Adipocyte (in vitro differentiated cells): Measurements from ENCODE around the gene PDZD2.
A peak's percentile ranks its signal among the peaks of the same experiment; 100 is the strongest.

ENCODE experiments used
- DNase-seq: peaks from one replicate; pipeline ENCODE4 v3.0.0-alpha.2; 2015; ENCODE audit warnings: low read depth
- H3K27me3 ChIP-seq: replicated peaks from 2 replicates; pipeline ENCODE4 v1.7.0; 2013; ENCODE audit warnings: mild to moderate bottlenecking, low read length, moderate library complexity; ENCODE audit not compliant: control insufficient read depth, insufficient read depth
- H3K36me3 ChIP-seq: 2 replicates; pipeline ENCODE4 v1.7.0; 2013; ENCODE audit warnings: low read length, mild to moderate bottlenecking, moderate library complexity; ENCODE audit not compliant: control insufficient read depth, insufficient read depth, severe bottlenecking
- H3K4me1 ChIP-seq: 2 replicates; pipeline ENCODE4 v1.7.0; 2013; ENCODE audit warnings: mild to moderate bottlenecking, low read length, moderate library complexity; ENCODE audit not compliant: control insufficient read depth, insufficient read depth
- H3K4me3 ChIP-seq: 2 replicates; pipeline ENCODE4 v1.7.0; 2013; ENCODE audit warnings: mild to moderate bottlenecking, low read length, moderate library complexity
- H3K9ac ChIP-seq: 2 replicates; pipeline ENCODE4 v1.7.0; 2013; ENCODE audit warnings: mild to moderate bottlenecking, low read length, moderate library complexity
- H3K9me3 ChIP-seq: 2 replicates; pipeline ENCODE4 v1.7.0; 2013; ENCODE audit warnings: mild to moderate bottlenecking, low read length, moderate library complexity; ENCODE audit not compliant: control insufficient read depth

Gene PDZD2

DNA sequence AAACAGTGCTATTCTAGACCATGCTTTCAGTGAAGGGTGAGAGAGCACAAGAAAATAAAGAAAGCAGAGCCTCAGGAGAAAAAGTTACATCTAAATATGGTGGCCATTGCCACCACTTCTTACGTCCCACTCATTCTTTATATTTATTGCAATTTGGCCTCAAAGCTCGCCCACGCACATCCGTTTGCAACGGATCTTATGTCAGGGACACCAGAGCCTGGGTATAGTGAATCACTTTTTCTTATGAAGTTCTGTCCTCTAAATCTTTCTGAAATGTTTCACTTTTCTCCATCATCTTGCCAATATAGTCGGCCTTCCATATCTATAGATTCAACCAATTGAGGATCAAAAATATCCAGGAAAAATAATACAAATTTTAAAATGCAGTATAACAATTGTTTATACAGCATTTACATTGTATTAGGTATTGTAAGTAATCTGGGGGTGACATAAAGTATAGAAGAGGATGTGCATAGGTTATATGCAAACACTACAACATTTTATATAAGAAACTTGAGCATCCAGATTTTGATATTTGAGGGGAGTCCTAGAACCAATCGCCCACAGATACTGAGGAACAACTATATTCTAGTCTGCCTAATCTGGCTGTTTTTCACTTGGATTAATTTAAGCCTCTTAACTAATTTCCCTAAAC is 500.0 kb downstream of the PDZD2 start:
- peaks cover 17% of the 10 kb centered on the region for H3K36me3 ChIP-seq
- H3K4me3 ChIP-seq, result no peak overlapping the region
- peaks cover 14% of the 10 kb centered on the region for H3K4me1 ChIP-seq

DNA sequence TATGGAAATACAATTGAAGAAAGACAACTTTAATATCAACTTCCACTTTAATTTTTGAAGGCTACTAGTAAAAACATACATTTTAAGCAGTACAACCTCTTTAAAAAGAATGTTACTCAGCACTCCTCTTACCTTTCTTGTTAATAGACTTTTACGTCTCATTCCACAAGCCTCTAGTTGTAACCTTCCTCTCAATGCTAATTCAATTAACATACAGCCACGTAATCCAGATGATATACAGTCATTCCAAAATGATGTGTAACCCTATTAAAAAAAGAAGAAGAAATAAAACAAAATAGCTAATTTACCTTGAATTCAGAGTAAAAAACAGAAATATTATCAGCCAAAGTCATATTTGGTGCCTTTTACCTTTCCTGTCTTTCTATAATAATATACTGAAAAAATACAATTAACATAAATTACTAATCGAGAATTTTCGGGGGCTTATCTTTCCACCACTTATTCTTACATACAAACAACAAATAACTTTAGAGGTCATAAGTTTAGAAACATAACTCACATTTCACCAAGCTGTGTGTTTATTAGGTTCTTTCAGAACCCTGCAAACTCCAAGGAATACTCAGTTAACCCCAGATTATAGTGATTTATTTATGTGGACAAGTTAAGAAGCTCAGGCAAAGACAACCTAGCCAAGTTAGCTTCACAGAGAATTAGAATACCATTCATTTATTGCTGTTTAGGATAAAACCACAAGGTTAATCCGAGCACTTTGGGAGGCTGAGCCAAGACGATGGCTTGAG is 504.9 kb downstream of the PDZD2 start:
- no peaks in the 10 kb centered on the region for H3K27me3 ChIP-seq
- peaks cover 40% of the 10 kb centered on the region for H3K4me1 ChIP-seq
- H3K36me3 ChIP-seq, result peaks cover 2% of the 10 kb centered on the region

More for the DNA sequence above, 500.0 kb downstream of the PDZD2 start:
- no peaks in the 10 kb centered on the region for H3K27me3 ChIP-seq
- H3K9me3 ChIP-seq, result no peaks in the 10 kb centered on the region
- H3K9ac ChIP-seq, result no peak overlapping the region
- DNase-seq, result no peak

DNA sequence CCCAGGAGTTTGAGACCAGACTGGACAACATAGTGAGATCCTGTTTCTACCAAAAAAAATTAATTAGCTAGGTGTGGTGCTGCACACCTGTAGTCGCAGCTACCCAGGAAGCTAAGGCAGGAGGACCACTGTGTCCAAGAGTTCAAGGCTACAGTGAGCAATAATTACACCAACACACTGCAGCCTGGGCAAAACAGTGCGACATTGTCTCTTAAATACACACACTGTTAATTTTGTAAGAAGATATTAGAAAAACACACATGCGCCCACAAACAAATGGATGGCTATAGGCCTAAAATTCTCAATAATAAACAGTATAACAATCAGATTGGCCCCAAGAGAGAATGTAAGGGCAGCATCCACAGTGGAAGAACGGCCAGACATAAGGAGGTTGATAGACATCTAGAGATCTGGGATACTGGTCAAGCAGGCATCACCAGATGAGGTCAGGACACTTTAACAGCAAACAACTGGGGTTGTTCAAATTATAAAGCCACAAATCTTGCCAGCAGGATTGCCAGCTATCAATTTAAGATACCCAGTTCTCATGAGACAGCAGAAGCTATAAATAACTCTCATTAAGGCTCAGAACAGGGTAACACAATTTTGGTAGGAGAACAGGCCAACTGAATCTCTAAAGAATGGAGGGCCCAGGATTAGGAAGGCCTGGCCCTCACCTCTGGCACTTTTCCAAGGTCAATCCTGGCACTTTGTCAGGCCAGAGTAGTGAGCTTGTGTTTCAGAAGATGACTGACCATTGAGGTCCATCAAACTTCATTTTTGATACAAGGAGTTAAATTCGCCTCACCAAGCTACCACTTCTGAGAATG is 505.7 kb downstream of the PDZD2 start:
- no peak overlapping the region for H3K4me3 ChIP-seq
- peaks cover 48% of the 10 kb centered on the region for H3K4me1 ChIP-seq
- H3K9me3 ChIP-seq, result no peaks in the 10 kb centered on the region
- H3K9ac ChIP-seq, result no peak overlapping the region
- no peaks in the 10 kb centered on the region for H3K27me3 ChIP-seq
- no peak for DNase-seq
- H3K36me3 ChIP-seq, result no peaks in the 10 kb centered on the region

More for the DNA sequence above, 504.9 kb downstream of the PDZD2 start:
- H3K4me3 ChIP-seq, result no peak overlapping the region
- no peaks in the 10 kb centered on the region for H3K9me3 ChIP-seq
- no peak overlapping the region for H3K9ac ChIP-seq
- peak; percentile 35 for DNase-seq

DNA sequence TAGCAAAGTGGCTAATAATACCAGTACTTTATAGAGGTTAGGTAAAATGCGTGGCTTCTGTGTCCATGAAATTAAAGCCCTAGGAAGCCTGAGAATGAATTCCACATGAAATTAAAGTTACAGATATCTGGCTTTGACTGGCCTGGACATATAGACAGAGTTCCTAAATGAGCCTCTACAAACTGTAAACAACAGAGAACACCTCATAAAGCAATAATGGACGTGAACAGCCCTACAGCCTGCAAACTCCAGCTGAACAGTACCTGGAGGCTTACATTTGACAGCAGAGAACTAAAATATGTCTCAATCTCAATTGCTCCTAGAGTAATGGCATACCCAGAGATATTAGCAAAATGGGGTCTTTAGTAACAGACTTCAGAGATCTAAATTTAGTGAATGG is 506.4 kb downstream of the PDZD2 start:
- Histone ChIP-seq H3K36me3 (no peaks in the 10 kb centered on the region), H3K27me3 (no peaks in the 10 kb centered on the region), H3K9ac (no peak overlapping the region), H3K9me3 (no peaks in the 10 kb centered on the region), H3K4me1 (peaks cover 54% of the 10 kb centered on the region), H3K4me3 (no peak overlapping the region)
- DNase-seq, result no peak

DNA sequence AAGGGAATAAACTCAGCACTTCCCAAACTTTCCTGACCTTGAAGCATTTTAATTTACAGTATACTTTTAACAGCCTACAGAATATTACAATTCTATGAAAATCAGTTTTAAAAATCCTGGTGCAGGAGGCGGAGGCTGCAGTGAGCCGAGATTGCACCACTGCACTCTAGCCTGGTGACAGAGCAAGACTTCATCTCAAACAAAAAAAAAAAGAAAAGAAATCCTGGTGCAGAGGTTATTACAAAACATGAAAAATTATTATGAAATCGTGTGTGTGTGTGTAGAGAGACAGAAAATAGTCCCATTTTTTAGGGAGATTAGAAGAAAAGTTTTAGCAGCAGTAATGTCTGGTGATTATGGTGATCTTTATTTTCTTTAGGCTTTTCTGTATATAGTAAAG is 508.3 kb downstream of the PDZD2 start:
- H3K4me1 ChIP-seq, result peaks cover 64% of the 10 kb centered on the region
- peak; percentile 61 for DNase-seq
- H3K4me3 ChIP-seq, result no peak overlapping the region
- peak overlapping the region; percentile 31 for H3K9ac ChIP-seq
- peaks cover 3% of the 10 kb centered on the region for H3K36me3 ChIP-seq
- no peaks in the 10 kb centered on the region for H3K9me3 ChIP-seq
- no peaks in the 10 kb centered on the region for H3K27me3 ChIP-seq

GRCh38 chr5:32147959-32148358 is 509.0 kb downstream of the PDZD2 start:
- Histone ChIP-seq H3K27me3 (no peaks in the 10 kb centered on the region), H3K9ac (no peak overlapping the region), H3K36me3 (peaks cover 3% of the 10 kb centered on the region), H3K4me3 (no peak overlapping the region), H3K4me1 (peaks cover 69% of the 10 kb centered on the region), H3K9me3 (no peaks in the 10 kb centered on the region)
- no peak for DNase-seq

DNA sequence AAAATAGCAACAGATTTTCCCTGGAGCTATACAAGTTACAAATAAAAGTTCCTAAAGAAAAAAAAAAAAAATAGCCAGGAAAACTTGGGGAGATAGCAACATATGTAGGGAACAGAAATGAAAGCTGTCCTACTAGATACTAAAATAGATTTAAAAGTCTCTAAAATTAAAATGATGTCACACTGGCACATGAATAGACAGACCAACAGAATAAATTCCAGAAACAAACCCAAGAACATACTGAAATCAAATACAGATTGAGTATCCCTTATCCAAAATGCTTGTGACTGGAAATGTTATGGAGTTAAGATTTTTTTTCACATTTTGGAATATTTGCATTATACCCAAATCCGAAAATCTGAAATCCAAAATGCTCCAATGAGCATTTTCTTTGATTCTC is 511.4 kb downstream of the PDZD2 start:
- H3K27me3 ChIP-seq, result no peaks in the 10 kb centered on the region
- H3K4me1 ChIP-seq, result peaks cover 70% of the 10 kb centered on the region
- no peak for DNase-seq
- no peak overlapping the region for H3K4me3 ChIP-seq
- peaks cover 3% of the 10 kb centered on the region for H3K36me3 ChIP-seq
- no peaks in the 10 kb centered on the region for H3K9me3 ChIP-seq
- H3K9ac ChIP-seq, result no peak overlapping the region

- no peak for DNase-seq
- Histone ChIP-seq H3K4me3 (no peak overlapping the region), H3K9ac (no peak overlapping the region), H3K4me1 (peaks cover 62% of the 10 kb centered on the region), H3K9me3 (no peaks in the 10 kb centered on the region), H3K27me3 (no peaks in the 10 kb centered on the region), H3K36me3 (peaks cover 3% of the 10 kb centered on the region)
These were observed 512.3 kb downstream of the PDZD2 start for GRCh38 chr5:32151198-32151597.

DNA sequence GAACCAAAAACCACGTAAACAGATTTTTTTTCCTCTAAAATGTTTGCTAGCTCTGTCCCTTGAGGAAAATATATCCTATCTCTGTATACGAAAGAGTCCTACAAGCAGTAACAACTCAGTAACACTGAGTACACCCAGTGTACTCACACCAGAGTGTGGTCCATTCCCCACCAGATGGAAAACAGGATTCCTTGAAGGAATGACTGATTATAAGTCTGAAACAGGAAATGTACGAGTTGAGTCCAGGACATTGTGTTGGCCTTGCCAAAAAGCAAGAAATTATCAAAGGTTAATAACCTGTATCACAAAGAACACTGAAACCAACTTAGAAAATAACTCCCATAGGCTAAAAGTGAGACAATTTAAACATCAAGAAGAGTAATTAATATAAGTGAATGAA is 514.8 kb downstream of the PDZD2 start:
- Histone ChIP-seq H3K4me1 (peaks cover 55% of the 10 kb centered on the region), H3K9me3 (no peaks in the 10 kb centered on the region), H3K4me3 (no peak overlapping the region), H3K9ac (no peak overlapping the region), H3K36me3 (peaks cover 7% of the 10 kb centered on the region), H3K27me3 (no peaks in the 10 kb centered on the region)
- no peak for DNase-seq

DNA sequence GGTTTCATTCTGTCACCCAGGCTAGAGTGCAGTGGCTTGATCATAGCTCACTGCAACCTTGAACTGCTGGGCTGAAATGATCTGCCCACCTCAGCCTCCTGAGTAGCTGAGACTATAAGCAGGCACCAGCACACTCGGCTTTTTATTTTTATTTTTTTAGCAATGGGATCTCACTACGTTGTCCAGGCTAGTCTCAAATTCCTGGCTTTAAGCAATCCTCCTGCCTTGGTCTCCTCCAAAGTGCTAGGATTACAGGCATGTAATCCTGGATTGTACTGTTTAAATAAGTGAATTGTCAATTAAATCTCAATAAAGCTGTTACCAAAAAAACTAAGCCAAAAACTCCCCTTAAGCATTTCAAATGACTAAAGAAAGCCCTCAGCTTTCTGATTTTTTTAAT is 516.3 kb downstream of the PDZD2 start:
- Histone ChIP-seq H3K36me3 (peaks cover 15% of the 10 kb centered on the region), H3K27me3 (no peaks in the 10 kb centered on the region), H3K9me3 (no peaks in the 10 kb centered on the region), H3K9ac (no peak overlapping the region), H3K4me1 (peaks cover 55% of the 10 kb centered on the region), H3K4me3 (no peak overlapping the region)
- DNase-seq, result no peak

DNA sequence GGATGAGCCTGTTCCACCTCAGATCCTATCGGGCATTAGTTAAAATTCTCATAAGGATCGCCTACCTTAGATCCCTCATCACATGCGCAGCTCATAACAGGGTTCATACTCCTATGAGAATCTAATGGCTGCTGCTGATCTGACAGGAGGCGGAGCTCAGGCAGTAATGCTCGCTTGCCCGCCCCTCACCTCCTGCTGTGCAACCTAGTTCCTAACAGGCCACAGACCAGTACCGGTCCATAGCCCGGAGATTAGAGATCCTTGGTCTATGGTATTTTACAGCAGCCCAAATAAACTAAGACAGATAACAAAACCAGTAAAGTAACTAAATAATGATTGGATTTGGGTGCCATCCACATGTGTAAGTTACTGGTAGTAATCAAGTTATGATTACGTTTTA is 517.7 kb downstream of the PDZD2 start:
- peaks cover 14% of the 10 kb centered on the region for H3K36me3 ChIP-seq
- DNase-seq, result no peak
- no peaks in the 10 kb centered on the region for H3K27me3 ChIP-seq
- no peaks in the 10 kb centered on the region for H3K9me3 ChIP-seq
- no peak overlapping the region for H3K4me3 ChIP-seq
- no peak overlapping the region for H3K9ac ChIP-seq
- peaks cover 44% of the 10 kb centered on the region for H3K4me1 ChIP-seq
